AG04450 (cell line): Measurements from ENCODE around the gene AMIGO3. TPM values are rescaled to one million over a fixed set of nuclear protein-coding genes. Genes with fewer than 3 reads are reported as not detected.

ENCODE experiments used
- CTCF ChIA-PET: fragments of 300-600, 350-600 bp; formaldehyde crosslinking; extraction: SDS; loops from one replicate; lab custom pipeline; 2022; ENCODE audit warnings: antibody characterized with exemption, inconsistent platforms; lab: Charles Lee
- POLR2A ChIA-PET: fragments of 350-600 bp; formaldehyde crosslinking; extraction: SDS; loops from one replicate; lab custom pipeline; 2021; ENCODE audit warnings: antibody characterized with exemption, inconsistent platforms; lab: Yijun Ruan, JAX
- DNase-seq: peaks from one replicate; pipeline ENCODE4 v3.0.0-alpha.2; 2011; ENCODE audit warnings: low read depth, low spot score
- H3K27ac ChIP-seq: one replicate; pipeline ENCODE4 v1.5.1; 2012; ENCODE audit warnings: low read depth, low read length, control low read depth
- H3K27me3 ChIP-seq: one replicate; pipeline ENCODE4 v1.6.0; 2012; ENCODE audit warnings: low read length; ENCODE audit not compliant: control insufficient read depth, insufficient read depth
- H3K4me3 ChIP-seq: 2 replicates; pipeline ENCODE4 v1.5.1; 2011; ENCODE audit warnings: mild to moderate bottlenecking, low read depth, low read length, control low read depth
- H3K9me3 ChIP-seq: 2 replicates; pipeline ENCODE4 v1.5.1; 2012; ENCODE audit warnings: low read length; ENCODE audit not compliant: control insufficient read depth, insufficient read depth
- CTCF ChIP-seq: IDR thresholded peaks from 2 replicates; pipeline ENCODE4 v1.5.1; 2011; ENCODE audit warnings: low read depth, low read length, control low read depth, inconsistent platforms
- polyA plus RNA-seq: library from polyadenylated mRNA; depleted of rRNA; stranded (reverse); fragments of >200 nt; gene quantifications from 2 replicates; pipeline ENCODE4 v1.2.3, GENCODE V29; 2011

The AMIGO3 gene
- polyA plus RNA-seq, 1 experiment, result not detected

GRCh38 chr3:49733551-49733950, 14.1 kb upstream of the AMIGO3 start:
- Histone ChIP-seq H3K9me3 (no peaks in the 10 kb centered on the region), H3K27ac (no peak overlapping the region), H3K27me3 (no peaks in the 10 kb centered on the region), H3K4me3 (no peak overlapping the region)
- POLR2A ChIA-PET, result no interaction called here
- no peak for DNase-seq
- no peak for TF ChIP-seq CTCF
- CTCF ChIA-PET, result interaction anchor here (1.3 kb wide), 1 partner anchor 11 kb away, joined by 5 read pairs; no protein-coding TSS in a partner anchor

GRCh38 chr3:49732597-49732996, 13.1 kb upstream of the AMIGO3 start:
- H3K27me3 ChIP-seq, result no peaks in the 10 kb centered on the region
- CTCF ChIA-PET, result no interaction called here
- no peak for DNase-seq
- no peak overlapping the region for H3K27ac ChIP-seq
- no peak for TF ChIP-seq CTCF
- POLR2A ChIA-PET, result no interaction called here
- no peaks in the 10 kb centered on the region for H3K9me3 ChIP-seq
- no peak overlapping the region for H3K4me3 ChIP-seq

- no peaks in the 10 kb centered on the region for H3K27me3 ChIP-seq
- no peaks in the 10 kb centered on the region for H3K9me3 ChIP-seq
- ChIA-PET POLR2A (no interaction called here), CTCF (no interaction called here)
- no peak for TF ChIP-seq CTCF
- H3K27ac ChIP-seq, result no peak overlapping the region
- H3K4me3 ChIP-seq, result no peak overlapping the region
- DNase-seq, result no peak
Observed at GRCh38 chr3:49729966-49730609, 10.6 kb upstream of the AMIGO3 start.

- Histone ChIP-seq H3K4me3 (no peak overlapping the region), H3K27me3 (no peaks in the 10 kb centered on the region), H3K9me3 (no peaks in the 10 kb centered on the region), H3K27ac (no peak overlapping the region)
- POLR2A ChIA-PET, result no interaction called here
- CTCF ChIA-PET, result no interaction called here
- DNase-seq, result no peak
- no peak for TF ChIP-seq CTCF
Observed at GRCh38 chr3:49727924-49728361, 8.5 kb upstream of the AMIGO3 start.

- ChIA-PET POLR2A (no interaction called here), CTCF (no interaction called here)
- TF ChIP-seq CTCF, result no peak
- no peaks in the 10 kb centered on the region for H3K9me3 ChIP-seq
- H3K27me3 ChIP-seq, result no peaks in the 10 kb centered on the region
- no peak overlapping the region for H3K27ac ChIP-seq
- no peak overlapping the region for H3K4me3 ChIP-seq
- DNase-seq, result no peak
Observed at GRCh38 chr3:49727154-49727923, 7.9 kb upstream of the AMIGO3 start.
